ENCODE measurements around the gene SRC.

SRC gene

DNA sequence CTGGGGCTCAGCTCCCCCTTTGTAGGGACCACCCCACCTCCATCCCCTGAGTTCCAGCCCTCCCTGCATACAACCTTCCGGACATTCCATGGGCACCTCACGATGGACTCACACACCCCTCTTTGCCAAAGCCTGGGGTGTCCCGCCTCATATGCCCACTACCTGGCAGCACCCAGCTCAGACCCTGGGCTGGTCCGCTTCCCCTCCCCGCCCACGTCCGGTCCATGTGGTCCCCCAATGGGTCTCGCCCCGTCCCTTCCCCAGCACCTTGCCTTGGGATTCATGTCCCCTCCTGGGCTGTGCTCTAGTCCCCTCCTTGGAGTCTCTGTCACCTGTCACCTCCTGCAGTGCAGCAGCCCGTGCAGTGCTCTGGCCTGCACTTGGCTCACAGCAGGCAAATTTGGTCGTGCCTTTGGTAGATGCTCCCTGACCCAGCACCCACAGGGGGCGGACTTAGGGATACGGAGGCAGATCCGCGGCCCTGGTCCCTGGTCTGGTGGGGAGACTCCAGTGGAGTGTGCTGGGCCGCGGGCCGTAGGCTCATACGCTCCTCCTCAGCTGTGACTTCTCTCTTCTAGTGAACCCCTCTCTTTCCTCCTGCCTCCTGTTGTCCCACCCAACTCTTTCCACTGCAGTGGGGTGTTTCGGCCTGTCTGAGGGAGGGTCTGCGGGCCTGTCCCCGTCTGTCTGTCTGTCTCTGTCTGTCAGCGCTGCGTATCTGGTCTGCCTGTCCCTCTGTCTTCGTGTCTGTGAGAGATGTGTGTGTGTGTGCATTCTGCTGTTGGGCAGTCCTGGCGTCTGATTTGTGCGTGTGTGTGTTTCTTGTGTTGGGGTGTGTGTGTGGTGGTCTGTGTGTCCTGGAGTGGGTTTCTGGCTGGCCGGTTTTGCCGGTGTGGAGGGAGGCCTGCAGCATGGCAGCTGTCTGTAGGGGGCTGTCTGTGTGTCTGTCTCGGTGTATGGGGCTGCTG lies 69.5 kb downstream of the SRC start:
- TF ChIP-seq POLR2AphosphoS5 (IDR thresholded peaks at IDR 0.05; ENCODE audit: low read depth, low read length), result no peak
- TF ChIP-seq, protein P1, sequence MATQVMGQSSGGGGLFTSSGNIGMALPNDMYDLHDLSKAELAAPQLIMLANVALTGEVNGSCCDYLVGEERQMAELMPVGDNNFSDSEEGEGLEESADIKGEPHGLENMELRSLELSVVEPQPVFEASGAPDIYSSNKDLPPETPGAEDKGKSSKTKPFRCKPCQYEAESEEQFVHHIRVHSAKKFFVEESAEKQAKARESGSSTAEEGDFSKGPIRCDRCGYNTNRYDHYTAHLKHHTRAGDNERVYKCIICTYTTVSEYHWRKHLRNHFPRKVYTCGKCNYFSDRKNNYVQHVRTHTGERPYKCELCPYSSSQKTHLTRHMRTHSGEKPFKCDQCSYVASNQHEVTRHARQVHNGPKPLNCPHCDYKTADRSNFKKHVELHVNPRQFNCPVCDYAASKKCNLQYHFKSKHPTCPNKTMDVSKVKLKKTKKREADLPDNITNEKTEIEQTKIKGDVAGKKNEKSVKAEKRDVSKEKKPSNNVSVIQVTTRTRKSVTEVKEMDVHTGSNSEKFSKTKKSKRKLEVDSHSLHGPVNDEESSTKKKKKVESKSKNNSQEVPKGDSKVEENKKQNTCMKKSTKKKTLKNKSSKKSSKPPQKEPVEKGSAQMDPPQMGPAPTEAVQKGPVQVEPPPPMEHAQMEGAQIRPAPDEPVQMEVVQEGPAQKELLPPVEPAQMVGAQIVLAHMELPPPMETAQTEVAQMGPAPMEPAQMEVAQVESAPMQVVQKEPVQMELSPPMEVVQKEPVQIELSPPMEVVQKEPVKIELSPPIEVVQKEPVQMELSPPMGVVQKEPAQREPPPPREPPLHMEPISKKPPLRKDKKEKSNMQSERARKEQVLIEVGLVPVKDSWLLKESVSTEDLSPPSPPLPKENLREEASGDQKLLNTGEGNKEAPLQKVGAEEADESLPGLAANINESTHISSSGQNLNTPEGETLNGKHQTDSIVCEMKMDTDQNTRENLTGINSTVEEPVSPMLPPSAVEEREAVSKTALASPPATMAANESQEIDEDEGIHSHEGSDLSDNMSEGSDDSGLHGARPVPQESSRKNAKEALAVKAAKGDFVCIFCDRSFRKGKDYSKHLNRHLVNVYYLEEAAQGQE (IDR thresholded peaks at IDR 0.05; ENCODE audit: insufficient read depth in 1 of 2, low read depth in 2 of 2, low read length in 2 of 2), result no peak
- TF ChIP-seq SIN3A (IDR thresholded peaks at IDR 0.05; ENCODE audit: borderline replicate concordance, insufficient read depth, low read length), result no peak
- TF ChIP-seq FOXP2 (optimal IDR thresholded peaks at IDR 0.05; ENCODE audit: borderline replicate concordance, extremely low read depth, extremely low read length, insufficient read depth), result no peak
- TF ChIP-seq TAF1 (IDR thresholded peaks at IDR 0.05; ENCODE audit: borderline replicate concordance, insufficient read depth, low read length), result no peak

DNA sequence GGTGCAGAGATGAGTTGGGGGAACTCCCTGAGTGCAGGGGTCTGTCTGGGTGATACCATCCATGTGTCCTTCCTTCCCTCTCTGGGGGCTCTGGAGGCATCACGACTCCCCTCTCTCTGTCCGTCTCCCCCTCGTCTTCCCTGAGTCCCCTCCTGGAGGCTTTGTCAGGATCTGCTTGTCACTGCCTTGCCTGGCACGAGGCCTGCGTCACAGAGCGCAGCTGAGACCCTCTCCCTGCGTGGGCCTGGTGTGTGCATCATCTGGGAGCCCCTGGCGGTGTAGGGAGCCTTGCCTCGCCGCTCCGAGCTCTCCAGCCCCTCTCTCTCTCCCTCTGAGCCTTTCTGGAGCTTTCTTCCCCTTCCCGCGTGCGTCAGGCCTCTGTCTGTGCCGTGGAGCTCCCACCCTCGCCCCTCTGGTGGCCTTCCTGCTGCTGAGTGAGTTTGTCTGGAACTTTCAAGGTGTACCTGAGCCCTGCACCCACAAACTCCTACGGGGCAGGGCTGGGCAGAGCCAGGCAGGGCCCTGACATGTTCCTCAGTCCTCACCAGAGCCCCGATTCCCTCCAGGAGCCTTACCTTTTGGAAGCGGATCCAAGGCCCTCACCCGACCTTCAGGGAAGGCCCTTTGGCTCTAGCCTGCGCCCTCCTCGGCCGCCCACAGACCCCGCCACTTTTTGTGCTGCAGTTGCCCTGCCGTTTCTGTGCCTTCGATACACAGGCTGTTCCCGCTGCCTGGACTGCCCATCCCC lies 70.3 kb downstream of the SRC start:
- no peak for TF ChIP-seq POLR2AphosphoS5 (IDR thresholded peaks at IDR 0.05; ENCODE audit: low read depth, low read length)
- TF ChIP-seq, protein P1 (IDR thresholded peaks at IDR 0.05; ENCODE audit: insufficient read depth in 1 of 2, low read depth in 2 of 2, low read length in 2 of 2), result no peak
- TF ChIP-seq TAF1 (IDR thresholded peaks at IDR 0.05; ENCODE audit: borderline replicate concordance, insufficient read depth, low read length), result no peak
- no peak for TF ChIP-seq FOXP2 (optimal IDR thresholded peaks at IDR 0.05; ENCODE audit: borderline replicate concordance, extremely low read depth, extremely low read length, insufficient read depth)
- no peak for TF ChIP-seq SIN3A (IDR thresholded peaks at IDR 0.05; ENCODE audit: borderline replicate concordance, insufficient read depth, low read length)

DNA sequence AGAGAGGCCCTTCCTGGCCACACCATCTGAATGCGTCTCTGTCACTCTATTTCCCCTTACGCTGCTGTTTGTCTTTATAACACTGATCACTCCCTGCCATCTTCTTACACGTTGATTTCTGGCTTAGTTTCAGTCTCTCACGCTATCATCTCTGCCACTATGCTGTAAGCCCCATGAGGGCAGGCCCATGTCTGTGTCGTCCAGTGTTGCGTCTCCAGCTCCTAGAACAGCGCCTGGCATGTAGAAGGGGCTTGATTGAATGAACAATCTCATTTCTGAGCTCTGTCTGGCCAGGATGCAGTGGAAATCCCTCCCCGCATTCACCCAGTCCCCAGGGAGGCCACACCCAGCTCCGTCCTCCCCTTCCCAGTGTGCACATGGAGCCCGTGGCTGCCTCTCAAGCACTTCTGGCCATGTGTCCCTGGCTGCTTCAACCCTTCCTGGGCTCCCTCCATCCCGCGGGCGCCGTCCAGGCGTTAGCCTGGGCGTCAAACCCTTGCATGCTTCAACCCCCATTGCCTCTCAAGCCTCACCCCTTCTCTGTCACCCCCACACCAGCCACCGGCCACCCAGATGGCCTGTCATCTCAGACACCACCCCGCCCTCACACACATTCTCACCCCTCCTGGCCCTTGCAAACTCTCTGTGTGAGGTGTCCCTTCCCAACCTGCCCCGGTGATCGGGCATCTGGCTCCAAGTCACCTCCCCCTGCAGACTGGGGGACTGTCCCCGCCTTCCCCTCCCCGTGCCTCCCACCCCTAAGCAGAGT lies 71.1 kb downstream of the SRC start:
- no peak for TF ChIP-seq SIN3A (IDR thresholded peaks at IDR 0.05; ENCODE audit: borderline replicate concordance, insufficient read depth, low read length)
- no peak for TF ChIP-seq FOXP2 (optimal IDR thresholded peaks at IDR 0.05; ENCODE audit: borderline replicate concordance, extremely low read depth, extremely low read length, insufficient read depth)
- no peak for TF ChIP-seq TAF1 (IDR thresholded peaks at IDR 0.05; ENCODE audit: borderline replicate concordance, insufficient read depth, low read length)
- TF ChIP-seq, protein P1 (IDR thresholded peaks at IDR 0.05; ENCODE audit: insufficient read depth in 1 of 2, low read depth in 2 of 2, low read length in 2 of 2), result no peak
- no peak for TF ChIP-seq POLR2AphosphoS5 (IDR thresholded peaks at IDR 0.05; ENCODE audit: low read depth, low read length)

DNA sequence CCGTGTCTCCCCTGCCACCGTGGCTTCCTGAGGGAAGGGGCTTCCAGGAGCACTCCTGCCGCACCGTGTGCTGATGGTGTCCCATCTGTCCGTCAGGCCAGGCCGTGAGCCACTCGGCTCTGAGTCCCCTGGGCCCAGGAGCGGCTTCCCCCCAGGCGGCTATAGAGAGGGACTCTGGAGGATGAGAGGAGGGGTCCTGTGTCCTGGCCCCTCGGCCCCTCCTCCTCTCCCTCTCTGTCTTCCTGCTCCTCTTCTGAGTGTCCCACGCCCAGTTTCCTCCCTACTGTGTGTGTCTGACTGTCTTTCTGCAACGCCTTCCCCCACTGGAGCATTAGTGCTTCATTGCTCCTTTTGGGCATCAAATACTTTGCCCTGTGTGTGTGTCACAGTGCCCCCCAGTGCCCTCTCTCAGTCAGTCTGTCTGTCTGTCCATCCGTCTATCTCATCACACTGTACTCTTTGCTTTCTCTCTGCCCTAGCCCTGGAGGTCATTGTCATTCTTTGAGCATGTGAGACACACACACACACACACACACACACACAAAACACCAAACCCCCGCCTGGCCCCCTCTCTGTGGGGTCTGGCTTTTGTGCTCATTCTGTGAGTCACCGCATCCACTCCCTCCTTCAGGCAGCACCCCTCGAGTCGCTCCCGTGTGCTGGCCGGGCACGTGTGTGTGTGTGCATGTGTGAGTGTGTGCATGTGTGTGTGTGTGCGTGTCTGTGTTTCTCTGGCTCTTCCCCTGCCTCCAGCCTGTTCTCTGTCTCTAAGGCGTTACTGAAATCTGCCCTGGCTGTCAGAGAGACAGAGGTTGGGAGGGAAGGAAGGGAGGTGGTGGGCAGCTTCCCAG lies 71.9 kb downstream of the SRC start:
- TF ChIP-seq FOXP2 (optimal IDR thresholded peaks at IDR 0.05; ENCODE audit: borderline replicate concordance, extremely low read depth, extremely low read length, insufficient read depth), result no peak
- no peak for TF ChIP-seq SIN3A (IDR thresholded peaks at IDR 0.05; ENCODE audit: borderline replicate concordance, insufficient read depth, low read length)
- TF ChIP-seq POLR2AphosphoS5 (IDR thresholded peaks at IDR 0.05; ENCODE audit: low read depth, low read length), result no peak
- TF ChIP-seq, protein P1 (IDR thresholded peaks at IDR 0.05; ENCODE audit: insufficient read depth in 1 of 2, low read depth in 2 of 2, low read length in 2 of 2), result no peak
- no peak for TF ChIP-seq TAF1 (IDR thresholded peaks at IDR 0.05; ENCODE audit: borderline replicate concordance, insufficient read depth, low read length)
